ENCODE measurements around the gene NCAPG2.
A peak's percentile ranks its signal among the peaks of the same experiment; 100 is the strongest.

NCAPG2 gene

DNA sequence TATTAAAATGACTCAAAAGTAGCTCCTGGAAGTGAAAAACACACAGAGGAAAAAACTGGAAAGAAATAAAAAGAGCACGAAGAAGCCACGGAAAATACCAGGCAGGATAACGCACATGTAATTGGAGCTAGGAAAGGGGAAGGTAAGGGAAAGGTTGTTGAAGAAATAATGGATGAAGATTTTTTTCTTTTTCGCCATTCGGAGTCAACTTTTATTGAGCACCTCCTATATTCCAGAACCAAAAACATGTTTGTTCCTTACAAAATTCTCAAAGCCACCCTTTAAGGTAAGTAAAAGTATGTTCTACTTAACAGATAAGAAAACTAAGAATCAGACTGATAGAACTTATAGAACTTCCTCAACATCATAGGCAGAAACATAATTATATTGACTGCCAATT, 84.2 kb downstream of the NCAPG2 start:
- DNase-seq: no peak

DNA sequence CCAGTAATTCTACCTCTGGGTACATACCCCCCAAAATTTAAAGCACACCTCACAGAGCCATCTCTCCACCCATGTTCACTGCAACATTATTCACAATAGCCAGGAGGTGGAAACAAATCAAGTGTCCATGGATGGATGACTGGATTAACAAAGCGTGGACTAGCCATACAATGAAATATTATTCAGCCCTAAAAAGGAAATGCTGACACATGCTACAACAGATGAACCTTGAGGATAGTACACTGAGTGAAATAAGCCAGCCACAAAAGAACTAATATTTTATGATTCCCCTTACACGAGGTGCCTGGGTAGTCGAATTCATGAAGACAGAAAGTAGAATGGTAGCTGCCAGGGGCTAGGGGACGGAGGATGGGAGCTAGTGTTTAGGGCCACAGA, 85.9 kb downstream of the NCAPG2 start:
- no peak for DNase-seq

DNA sequence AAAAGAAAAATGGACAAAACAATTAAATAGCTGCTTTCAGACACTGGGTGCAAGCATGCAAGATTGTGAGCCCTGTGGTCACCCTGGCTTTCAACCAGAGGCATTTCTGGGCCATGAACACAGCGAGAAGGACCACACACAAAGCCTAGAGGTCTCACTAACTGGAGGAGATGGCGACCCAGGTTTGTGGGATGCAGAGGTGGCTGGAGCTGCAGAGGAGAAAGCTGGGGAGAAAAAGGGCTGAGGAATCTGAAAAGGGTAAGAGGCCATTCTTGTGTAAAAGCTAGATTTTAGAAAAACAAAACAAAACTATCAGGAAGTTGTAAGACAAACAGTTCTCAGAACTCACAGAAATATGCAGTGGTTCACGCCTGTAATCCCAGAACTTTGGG, 86.9 kb downstream of the NCAPG2 start:
- DNase-seq: no peak

DNA sequence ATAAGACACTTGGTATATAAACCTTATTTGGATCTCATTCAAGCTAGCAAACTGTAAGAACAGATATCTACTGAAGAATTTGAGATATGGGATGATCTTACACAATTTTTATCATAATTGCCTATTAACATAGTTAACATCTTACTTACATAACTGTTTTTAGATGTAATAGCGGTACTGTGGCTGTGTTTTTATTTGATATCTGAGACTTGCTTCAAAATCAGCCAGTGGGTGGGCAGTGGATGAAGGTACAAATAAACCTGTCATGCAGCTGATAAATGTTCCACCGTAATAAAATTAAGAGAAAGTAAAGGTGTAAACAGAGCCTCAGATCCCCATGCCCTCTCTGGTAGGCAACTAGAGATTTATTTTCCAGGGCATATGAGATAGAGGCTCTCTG, 88.6 kb downstream of the NCAPG2 start:
- DNase-seq: no peak

DNA sequence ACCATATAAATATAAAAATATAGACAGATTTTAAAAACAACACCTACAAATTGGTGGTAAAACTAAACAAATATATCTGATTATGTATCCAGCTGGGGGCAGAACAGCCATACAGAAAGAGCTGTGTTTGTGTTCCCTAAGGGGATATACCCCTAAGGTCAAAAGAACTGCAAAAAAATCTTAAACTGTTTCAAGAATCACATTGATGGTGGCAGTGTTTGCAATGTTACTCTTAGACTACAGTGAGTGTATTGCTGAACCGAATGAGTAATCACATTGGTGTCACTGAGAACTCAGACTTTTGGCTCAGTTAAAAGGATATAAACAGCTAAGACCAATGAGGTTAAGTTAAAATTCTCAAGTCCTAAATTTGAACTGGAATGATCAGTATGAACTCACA, 89.9 kb downstream of the NCAPG2 start:
- DNase-seq: no peak

DNA sequence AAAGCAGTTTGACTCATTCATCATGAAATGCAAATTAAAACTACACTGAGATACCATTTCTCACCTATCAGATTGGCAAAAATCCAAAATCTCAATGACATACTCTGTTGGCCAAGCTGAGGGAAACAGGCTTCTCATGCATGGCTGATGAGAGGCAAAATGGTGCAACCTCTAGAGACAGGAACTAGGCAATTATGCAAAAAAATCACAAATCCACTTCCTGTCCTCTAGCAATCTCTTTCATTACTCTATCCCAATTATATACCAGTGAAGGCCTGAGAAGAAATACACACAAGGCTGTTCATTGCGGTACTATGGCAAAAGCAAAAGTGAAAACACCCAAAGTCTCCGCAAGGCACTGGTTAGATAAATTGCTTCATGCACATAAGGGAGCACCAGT, 91.1 kb downstream of the NCAPG2 start:
- DNase-seq: peak; percentile 65

DNA sequence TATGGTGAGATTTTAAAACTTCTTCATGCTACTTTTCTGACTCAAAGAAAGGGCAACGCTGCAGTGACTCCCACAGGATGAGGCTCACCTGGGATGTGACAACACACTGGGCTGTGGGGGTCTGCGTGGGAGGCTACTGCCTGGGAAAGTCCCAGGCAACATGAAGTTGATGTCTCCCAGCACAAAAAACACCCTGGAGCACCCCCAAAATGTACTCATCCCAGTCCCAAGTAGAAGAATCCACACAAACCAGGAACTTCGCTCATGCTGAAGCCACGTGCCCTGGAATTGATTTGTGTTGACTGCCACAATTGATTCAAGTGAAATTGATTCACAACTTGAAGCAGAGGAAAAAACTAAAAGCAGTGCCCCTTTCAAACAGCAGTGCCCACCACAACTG, 92.1 kb downstream of the NCAPG2 start:
- DNase-seq: no peak

DNA sequence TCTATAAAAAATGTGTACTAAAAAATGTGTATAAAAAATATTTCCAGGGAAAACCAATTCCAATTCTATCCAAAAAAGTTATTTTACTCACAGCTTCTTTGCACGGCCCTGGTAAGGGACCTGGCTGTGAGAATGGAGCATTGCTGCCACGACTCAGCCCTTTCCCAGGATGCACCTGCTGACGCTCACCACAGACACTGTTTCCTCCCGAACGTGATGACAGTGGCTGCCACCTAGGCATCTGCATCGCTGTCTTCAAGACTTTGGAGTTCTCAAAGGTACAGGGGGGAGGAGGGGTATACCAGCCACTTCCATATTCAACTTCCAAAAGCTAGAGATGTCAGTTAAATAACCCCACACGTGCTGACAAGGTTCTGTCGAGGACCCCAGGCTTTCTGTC, 93.1 kb downstream of the NCAPG2 start:
- no peak for DNase-seq

DNA sequence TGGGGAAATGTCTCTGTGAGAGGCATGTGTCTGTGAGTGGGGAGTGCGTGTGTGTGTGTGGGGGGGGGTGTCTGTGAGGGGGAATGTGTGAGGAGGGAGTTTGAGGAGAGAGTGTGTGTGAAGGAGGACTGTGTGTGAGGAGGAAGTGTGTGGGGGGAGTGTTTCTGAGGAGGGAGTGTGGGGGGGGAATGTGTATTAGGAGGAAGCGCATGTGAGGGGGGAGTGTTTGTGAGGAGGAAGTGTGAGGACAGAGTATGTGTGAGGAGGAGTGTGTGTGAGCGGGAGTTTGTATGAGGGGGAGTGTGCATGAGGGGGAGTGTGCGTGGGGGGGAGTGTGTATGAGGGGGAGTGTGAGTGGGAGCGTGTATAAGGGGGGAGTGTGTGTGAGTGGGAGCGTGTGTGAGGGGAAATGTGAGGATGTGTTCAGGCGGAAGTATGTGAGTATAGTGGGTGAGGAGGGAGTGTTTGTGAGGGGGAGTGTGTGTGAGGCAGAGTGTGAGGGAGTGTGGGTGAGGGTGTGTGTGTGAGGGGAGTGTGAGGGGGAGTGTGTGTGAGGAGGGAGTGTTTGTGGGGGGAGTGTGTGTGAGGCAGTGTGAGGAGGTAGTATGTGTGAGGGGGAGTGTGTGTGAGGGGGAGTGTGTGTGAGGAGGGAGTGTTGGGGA, 95.2 kb downstream of the NCAPG2 start:
- DNase-seq: no peak

DNA sequence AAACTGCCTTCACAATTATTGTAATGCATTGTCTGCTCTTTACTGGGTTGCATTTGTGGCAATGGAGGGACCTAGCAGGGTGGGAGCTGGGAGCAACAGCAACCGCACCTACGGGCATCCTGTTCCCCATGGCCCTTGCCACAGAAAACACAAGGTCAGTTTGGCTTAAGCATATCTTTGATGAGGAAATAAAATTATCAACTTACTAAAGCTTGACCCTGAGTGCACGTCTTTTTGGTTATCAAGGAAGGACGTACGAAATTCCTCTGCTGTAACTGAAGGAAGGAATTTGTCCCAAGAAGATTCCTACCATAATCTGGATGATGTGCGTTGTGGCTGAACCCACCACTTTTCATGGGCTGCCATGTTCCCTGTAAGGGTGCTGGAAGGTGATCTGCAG, 97.0 kb downstream of the NCAPG2 start:
- no peak for DNase-seq

DNA sequence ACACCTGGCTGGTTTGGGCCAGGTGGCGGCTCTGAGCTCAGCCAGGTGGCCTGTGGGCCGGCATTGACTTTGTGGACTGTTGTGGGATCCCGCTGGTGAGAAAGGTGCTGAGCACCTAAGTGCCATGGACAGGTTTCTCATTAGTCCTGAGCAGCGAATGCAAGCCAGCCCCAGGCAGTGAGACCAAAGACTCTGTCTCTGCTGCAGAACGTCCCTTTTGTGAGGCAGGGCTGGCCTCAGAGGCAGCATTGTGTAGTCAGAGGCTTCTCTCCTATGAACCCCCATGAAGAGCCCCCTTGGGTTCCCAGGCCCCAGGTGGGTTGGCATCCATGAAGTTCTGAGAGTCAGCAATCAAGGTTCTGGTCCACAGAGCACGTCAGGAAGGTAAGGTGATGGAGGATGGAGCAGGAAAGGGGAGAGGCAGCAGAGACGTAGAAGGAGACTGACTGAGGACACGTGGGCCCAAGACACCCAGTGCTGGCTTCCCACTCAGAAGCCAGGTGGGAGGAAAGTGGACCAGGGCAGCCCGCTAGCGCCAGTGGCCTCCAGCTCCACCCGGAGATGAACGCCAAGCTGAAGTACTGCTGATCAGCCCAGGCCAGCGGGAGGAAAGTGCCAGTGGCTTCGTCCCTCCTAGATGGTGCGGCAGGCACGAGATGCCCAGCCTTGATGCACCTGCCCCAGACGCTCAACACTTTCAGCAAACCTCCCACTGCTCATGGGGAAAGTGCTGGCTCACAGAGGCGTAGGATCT, 97.8 kb downstream of the NCAPG2 start:
- DNase-seq: no peak

DNA sequence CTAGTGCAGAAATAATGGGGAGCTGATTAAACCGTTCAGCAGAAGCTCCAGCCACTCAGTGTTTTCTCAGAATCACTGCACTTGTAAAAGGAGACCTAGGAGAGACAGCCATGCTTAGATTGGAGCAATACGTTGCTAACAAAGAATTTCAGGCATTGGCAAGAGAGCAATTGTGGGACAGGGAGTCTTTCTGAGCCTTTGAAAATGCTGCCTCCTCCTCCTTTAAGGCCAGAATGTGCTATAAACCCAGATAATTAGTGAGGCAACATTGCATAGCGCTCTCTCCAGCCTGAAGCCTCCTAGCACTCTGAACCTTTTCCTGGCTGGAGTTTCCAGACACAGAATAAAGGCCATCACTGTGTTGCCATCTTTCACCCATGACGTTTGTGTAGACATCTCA, 98.5 kb downstream of the NCAPG2 start:
- DNase-seq: no peak

DNA sequence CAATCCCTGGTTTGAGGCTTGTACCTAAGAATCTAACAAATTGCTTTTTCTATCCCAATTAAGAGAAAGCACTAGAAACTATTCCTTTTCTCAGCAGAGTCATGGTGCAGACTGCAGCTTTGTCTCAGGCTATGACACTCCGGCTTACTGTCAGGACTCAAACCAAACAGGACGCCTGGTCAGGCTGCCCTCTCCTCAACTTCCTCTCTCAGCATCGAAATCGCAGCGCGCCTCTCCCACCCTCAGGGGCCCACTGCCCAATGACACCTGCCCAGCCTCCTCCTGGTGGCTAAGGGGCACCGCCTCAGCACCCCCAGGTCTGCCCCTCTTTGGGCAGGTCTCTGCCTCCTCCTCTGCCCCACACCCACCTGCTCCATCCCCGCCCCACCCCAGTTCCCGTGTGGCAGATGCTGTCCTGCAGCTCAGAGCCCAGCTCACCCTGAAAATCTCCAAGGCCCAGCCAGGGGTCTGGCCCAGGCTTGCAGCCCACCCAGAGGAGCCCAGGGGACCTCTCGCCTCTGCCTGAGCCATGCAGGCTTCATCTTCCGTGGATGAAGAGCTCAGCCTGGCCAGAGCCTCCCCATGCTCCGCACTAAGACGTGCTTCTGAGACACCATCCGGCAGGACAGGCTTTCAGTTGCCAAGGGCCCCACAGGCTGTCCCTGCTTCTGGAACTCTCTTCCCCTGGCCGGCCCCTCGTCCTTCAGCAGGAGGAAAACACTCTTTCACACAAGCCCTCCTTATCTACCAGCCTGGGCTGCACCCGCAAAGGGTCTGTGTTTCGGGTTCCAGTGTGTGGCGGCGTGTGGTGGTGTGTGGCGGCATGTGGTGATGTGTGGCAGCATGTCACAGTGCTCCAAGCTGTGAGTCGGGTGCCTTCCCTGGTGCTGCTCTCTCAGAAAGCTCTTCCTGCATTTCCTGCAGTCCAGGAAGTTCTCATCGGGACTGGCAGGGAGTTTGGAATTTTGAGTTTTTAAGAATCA, 100.5 kb downstream of the NCAPG2 start:
- DNase-seq: no peak

DNA sequence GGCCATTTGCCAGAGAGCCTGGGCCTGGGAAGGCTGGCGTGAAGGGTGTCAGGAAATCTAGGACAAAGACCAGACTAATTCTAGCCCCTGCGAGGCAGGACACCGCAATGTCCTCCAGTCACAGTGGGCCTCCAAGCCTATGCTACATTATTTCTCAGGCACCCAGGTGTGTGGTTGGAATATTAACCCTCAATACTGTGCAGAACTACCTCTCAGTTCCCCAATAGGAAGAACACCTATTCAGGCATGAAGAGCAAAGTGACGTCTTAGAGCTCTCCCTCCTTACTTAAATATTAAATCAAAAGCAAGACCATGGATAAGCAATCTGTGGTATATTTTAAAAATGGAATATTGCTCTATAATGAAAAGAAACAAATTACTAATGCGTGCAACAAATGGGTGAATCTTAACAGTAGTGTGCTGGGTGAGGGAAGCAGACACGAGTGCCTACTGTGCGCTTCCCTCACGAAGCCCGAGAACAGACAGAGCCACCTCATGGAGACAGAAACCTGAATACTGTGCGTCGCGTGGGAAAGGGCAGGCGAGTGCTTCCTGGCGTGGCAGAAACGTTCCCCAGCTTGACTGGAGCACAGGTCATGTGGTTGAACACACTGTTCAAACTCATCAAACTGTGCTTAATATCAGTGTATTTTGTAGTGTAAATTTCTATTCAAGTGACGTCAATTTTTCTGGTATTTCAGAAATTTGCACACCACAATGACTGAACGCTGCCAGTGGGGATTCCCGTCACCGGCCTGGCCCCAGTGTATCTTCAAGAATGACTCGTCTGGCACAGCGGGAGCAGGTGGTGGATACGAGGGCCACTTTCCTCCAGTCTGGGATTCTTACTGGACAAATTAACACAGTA, 101.5 kb downstream of the NCAPG2 start:
- no peak for DNase-seq

DNA sequence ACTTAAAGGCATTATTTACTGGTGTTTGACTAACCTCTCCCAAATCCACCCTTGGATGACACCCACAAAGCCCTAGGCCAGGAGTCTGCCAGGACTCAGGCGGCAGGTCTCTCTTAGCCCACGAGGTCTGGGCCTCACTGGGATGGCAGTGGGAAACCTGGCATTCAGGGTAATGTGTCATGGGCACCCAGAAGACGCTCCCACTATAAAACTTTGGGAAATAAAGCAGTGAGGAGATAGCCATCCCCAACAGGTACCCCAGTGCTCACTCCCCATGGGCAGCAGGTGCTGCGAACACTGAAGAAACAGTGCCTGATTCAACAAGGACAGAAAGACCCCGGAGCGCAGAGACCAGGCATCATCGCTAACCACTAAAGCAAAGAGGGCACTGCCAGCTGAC, 102.6 kb downstream of the NCAPG2 start:
- DNase-seq: no peak

DNA sequence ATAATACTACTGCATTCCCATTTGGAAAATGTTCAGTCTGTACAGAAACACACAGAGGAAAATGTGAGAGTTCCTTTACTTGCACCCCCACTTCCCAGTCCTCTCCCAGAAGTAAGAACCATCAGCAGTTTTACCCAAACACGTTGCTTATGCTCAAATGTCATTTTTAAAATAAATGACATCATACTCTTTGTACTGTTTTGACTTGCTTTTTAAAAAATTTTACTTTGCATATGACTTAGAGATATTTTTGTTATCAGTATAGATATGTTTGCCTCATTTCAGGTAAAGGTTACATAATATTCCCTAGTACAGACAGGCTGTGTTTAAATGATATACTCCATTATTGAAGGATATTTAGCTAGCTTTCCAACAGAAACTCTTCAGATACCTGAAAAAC, 103.5 kb downstream of the NCAPG2 start:
- no peak for DNase-seq

DNA sequence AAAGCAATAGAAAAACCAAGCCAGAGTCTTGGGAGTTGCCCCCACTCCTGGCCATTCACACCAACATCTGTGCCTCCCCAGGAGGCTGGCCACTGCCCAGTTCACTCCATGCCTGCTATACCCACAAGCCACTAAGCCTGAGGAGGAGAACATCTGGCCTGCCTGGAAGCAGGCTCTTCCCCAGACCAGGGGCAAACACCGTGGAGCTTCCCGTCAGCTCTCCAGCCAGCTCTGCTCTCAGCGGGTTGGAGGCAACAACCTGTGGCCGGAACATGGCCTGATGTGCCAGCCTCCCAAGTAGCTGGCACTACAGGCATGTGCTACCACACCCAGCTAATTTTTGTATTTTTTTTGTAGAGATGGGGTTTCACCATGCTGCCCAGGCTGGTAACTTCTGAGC, 107.9 kb downstream of the NCAPG2 start:
- no peak for DNase-seq

DNA sequence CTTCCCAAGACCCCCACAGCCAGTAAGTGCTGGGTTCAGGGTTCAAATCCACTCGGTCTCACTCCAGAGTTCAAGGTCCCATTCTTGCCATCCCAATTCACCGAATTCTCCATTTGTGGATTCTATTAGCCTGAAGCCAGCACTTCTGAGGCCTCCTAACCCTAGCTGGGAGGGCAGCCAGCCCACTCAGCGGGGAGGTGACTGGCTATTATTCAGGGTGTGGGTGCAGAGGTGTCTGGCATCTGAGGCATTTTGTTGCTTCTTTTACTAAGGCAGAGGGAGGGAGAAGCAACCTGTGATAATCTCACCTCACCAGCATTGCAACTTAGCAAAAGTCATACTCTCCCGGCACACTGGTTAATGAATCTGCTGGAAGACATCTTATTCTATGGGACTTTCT, 108.3 kb downstream of the NCAPG2 start:
- no peak for DNase-seq

DNA sequence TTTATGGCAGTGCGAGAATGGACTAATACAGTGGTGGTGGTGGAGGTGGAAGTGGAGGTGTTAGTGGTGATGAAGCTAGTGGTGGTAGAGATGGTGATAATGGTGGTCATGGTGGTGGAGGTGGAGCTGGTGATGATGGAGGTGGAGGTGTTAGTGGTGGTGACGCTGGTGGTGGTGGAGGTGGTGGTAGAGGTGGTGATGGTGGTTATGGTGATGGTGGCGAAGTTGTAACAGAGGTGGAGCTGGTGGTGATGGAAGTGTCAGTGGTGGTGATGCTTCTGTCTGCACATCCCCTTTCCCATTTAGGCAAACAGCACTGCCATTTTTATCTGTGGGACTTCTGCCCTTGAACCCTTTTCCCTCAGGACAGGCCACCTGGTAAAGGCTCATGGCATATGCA, 109.5 kb downstream of the NCAPG2 start:
- no peak for DNase-seq

DNA sequence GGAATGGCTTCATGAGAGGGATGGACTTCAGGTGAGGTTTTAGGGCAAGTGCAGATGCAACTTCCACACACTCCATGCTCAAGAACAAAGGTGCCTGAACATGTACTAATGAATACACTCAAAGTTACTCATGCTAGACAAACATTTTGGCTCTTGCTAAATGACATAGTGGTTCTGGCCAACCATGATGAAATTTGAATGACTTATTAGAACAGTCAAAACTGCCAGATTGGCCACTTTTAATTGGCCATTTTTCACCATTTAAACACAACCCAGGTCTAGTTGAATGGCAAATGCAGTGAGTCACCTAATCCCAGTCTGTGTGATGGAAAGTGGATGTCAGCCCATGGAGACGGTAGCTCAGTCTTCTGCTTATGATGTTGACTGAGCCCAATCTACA, 112.1 kb downstream of the NCAPG2 start:
- no peak for DNase-seq

DNA sequence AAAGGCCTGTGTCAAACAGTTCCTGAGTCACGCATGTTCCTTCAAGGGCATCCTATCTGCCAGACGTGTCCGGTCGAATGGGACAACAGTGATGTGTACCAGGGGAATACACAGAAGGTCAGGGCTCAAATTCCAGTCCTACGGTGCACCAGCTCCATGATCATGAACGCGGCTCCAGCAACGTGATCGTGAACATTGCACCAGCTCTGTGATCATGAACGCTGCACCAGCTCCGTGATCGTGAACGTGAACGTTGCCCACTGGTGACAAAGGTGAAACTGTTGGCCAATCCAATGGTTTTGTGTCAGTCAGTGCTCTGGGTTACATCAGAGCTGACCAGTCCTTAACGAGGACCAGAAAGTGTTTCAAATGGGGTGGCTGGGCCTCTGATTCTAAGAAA, 112.7 kb downstream of the NCAPG2 start:
- no peak for DNase-seq

DNA sequence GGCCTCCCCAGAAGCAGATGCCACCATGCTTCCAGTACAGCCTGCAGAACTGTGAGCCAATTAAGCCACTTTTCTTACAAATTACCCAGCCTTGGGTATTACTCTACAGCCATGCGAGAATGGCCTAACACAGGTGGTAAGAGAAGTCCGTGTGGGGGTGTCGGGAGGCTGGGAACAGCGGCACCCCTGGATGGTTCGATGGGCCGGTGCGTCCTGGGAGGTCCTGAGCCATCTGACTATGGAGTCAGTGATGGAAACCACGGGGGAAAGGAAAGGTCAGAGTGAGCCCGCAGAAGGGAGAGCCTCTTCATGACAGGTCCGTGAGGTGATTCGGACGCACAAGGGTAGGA, 114.4 kb downstream of the NCAPG2 start:
- no peak for DNase-seq

DNA sequence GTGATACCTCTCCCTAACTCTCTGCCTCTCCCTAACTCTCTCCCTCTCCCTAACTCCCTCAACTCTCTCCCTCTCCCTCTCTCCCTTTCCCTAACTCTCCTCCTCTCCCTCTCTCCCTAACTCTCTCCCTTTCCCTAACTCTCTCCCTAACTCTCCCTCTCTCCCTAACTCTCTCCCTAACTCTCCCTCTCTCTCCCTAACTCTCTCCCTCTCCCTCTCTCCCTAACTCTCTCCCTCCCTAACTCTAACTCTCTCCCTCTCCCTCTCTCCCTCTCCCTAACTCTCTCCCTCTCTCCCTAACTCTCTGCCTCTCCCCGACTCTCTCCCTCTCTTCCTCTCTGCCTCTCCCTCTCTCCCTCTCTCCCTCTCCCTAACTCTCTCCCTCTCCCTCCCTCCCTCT, 115.0 kb downstream of the NCAPG2 start:
- DNase-seq: no peak
